Activated T-helper 9 cell treated with anti-CD3 and anti-CD28 coated beads, Interleukin-2, amount 50 U/mL, for 16 hours (primary cell): Measurements from ENCODE around the gene FAM181A.

ENCODE experiments used
- DNase-seq: peaks from one replicate; pipeline ENCODE4 v3.0.0-alpha.2; 2020; ENCODE audit warnings: low read depth

Gene FAM181A

GRCh38 chr14:93950948-93951634, 23.9 kb downstream of the FAM181A start:
- no peak for DNase-seq

GRCh38 chr14:93951635-93952540, 24.7 kb downstream of the FAM181A start:
- no peak for DNase-seq

GRCh38 chr14:93952829-93953228, 25.7 kb downstream of the FAM181A start:
- no peak for DNase-seq

- DNase-seq = no peak
These were observed 26.1 kb downstream of the FAM181A start for GRCh38 chr14:93953263-93953662.

- DNase-seq = no peak
These were observed 26.8 kb downstream of the FAM181A start for GRCh38 chr14:93953739-93954515.

- DNase-seq = no peak
These were observed 27.3 kb downstream of the FAM181A start for GRCh38 chr14:93954516-93954830.

GRCh38 chr14:93954900-93955849, 28.0 kb downstream of the FAM181A start:
- peak; percentile 35 for DNase-seq

- no peak for DNase-seq
These were observed 28.8 kb downstream of the FAM181A start for GRCh38 chr14:93955850-93956481.

GRCh38 chr14:93956514-93957332, 29.6 kb downstream of the FAM181A start:
- no peak for DNase-seq

GRCh38 chr14:93957333-93957710, 30.2 kb downstream of the FAM181A start:
- no peak for DNase-seq

GRCh38 chr14:93957751-93958566, 30.8 kb downstream of the FAM181A start:
- DNase-seq = no peak

- no peak for DNase-seq
These were observed 31.6 kb downstream of the FAM181A start for GRCh38 chr14:93958567-93959238.

- DNase-seq = peak; percentile 91
These were observed 32.3 kb downstream of the FAM181A start for GRCh38 chr14:93959239-93960107.

GRCh38 chr14:93960108-93960475, 32.9 kb downstream of the FAM181A start:
- no peak for DNase-seq

- no peak for DNase-seq
These were observed 33.8 kb downstream of the FAM181A start for GRCh38 chr14:93960774-93961438.

- no peak for DNase-seq
These were observed 34.5 kb downstream of the FAM181A start for GRCh38 chr14:93961620-93962019.
